Natural killer cell (primary cell): ENCODE results near the gene NMUR1. TPM values are rescaled to one million over a fixed set of nuclear protein-coding genes. Genes with fewer than 3 reads are reported as not detected.
A peak's percentile ranks its signal among the peaks of the same experiment; 100 is the strongest.

ENCODE experiments used
- ATAC-seq, 3 donors: fragments of 150-1000 bp in 2 of 3; fragments of 200-7000 bp in 1 of 3; cut with Tn5 transposase; 1 replicate in 1 of 3; 2 replicates in 2 of 3; pipeline ENCODE4 v1.10.0; 2021; ENCODE audit warnings: mild to moderate bottlenecking in 2 of 3, moderate library complexity in 2 of 3
- DNase-seq, 2 donors: peaks; one replicate each; pipeline versions ENCODE4 v3.0.0 to v3.0.0-alpha.2; 2013 to 2021; ENCODE audit warnings: mixed read lengths in 1 of 2
- H3K27ac ChIP-seq: one replicate; pipeline ENCODE4 v1.5.1; 2013; ENCODE audit warnings: mild to moderate bottlenecking, low read length
- H3K27me3 ChIP-seq: one replicate; pipeline ENCODE4 v1.6.1; 2013; ENCODE audit warnings: low read length; ENCODE audit not compliant: control insufficient read depth, insufficient read depth
- H3K36me3 ChIP-seq: one replicate; pipeline ENCODE4 v1.6.1; 2013; ENCODE audit warnings: low read length; ENCODE audit not compliant: control insufficient read depth, insufficient read depth
- H3K4me1 ChIP-seq: one replicate; pipeline ENCODE4 v1.6.1; 2013; ENCODE audit warnings: low read length; ENCODE audit not compliant: control insufficient read depth, insufficient read depth
- H3K4me3 ChIP-seq: one replicate; pipeline ENCODE4 v1.5.1; 2013; ENCODE audit warnings: low read length
- H3K9me3 ChIP-seq: one replicate; pipeline ENCODE4 v1.6.1; 2013; ENCODE audit warnings: low read length; ENCODE audit not compliant: control insufficient read depth, insufficient read depth
- H3K27ac Mint-ChIP-seq, 2 donors: one replicate each; pipeline ENCODE4 v1.8.0; 2022; ENCODE audit warnings: mild to moderate bottlenecking in 2 of 2, mixed read lengths in 2 of 2, moderate library complexity in 1 of 2
- H3K27me3 Mint-ChIP-seq, 2 donors: one replicate each; pipeline ENCODE4 v1.8.0; 2022; ENCODE audit warnings: low read depth in 2 of 2, mixed read lengths in 2 of 2
- H3K36me3 Mint-ChIP-seq: one replicate; pipeline ENCODE4 v1.8.0; 2022; ENCODE audit warnings: mixed read lengths
- H3K4me1 Mint-ChIP-seq, 2 donors: one replicate each; pipeline ENCODE4 v1.8.0; 2022; ENCODE audit warnings: mixed read lengths in 2 of 2
- H3K4me3 Mint-ChIP-seq: one replicate; pipeline ENCODE4 v1.8.0; 2022; ENCODE audit warnings: mild to moderate bottlenecking, moderate library complexity, mixed read lengths
- H3K9me3 Mint-ChIP-seq, 2 donors: one replicate each; pipeline ENCODE4 v1.8.0; 2022; ENCODE audit warnings: mixed read lengths in 2 of 2
- CTCF ChIP-seq: fragments of 200-600 bp; IDR thresholded peaks from one replicate; pipeline ENCODE4 v1.8.0; 2022; ENCODE audit warnings: antibody characterized with exemption
- WGBS: methylation state at CpG from one replicate; pipeline ENCODE4 v1.1.7; 2013; ENCODE audit warnings: missing lambda C conversion rate; ENCODE audit not compliant: insufficient coverage; 5-methylcytosine and 5-hydroxymethylcytosine counted together
- intact Hi-C: fragments of 100-400 bp; cut with micrococcal nuclease; formaldehyde crosslinking; loops from one replicate; pipeline ENCODE4 v1.14.2; 2022
- total RNA-seq, 4 donors: library from RNA; stranded (reverse); fragments of 120-200 nt in 1 of 4; gene quantifications; one replicate each; pipeline versions ENCODE4 v1.2.3 to v1.2.4, GENCODE V29; 2013 to 2022

NMUR1 gene
- total RNA-seq, 3 donors from 2014 or later (not counting 1 experiment from before 2014, with no cell fraction given), result 67.4 to 103 (median 80.2) TPM

DNA sequence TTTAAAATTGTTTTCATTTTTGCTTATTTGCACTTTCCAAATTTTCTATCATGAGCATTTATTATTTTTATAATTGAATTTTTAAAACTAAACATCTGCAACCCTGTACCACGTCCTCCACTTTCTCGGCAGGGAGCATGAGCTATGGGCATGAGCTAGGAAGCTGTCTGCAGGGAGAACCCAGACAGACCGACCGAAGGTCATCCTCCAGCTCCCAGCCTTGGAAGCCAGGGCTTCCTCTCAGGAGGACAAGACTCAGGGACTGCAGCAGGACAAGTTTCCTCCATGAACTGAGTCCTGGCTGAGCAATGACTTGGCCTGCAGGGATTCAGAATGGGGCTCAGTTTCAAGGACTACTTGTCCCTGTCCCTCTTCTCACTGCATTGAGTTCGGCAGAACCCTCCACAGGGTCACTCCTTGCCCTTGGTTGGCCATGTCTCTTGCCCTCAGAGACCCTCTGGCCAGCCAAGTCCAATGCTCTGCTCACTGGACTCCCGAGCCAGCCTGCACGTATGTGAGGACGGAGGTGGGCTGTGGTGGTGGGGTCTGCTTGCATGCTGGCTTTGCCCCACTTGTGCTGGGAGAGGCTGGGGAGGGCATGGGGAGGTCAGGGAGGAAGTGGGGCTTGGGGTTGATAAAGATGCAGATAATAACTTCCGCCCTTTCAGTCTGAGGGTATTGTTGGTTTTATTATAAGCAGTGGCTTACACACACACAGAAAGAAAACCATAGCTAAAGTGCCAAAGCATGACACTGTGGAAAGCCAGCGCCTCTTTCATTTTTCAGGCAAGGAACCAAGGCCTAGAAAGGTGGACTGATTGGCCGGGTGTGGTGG is 6.6 kb downstream of the NMUR1 start:
- H3K4me1 Mint-ChIP-seq, result peaks cover 77 to 78% of the 10 kb centered on the region in 2 donors

DNA sequence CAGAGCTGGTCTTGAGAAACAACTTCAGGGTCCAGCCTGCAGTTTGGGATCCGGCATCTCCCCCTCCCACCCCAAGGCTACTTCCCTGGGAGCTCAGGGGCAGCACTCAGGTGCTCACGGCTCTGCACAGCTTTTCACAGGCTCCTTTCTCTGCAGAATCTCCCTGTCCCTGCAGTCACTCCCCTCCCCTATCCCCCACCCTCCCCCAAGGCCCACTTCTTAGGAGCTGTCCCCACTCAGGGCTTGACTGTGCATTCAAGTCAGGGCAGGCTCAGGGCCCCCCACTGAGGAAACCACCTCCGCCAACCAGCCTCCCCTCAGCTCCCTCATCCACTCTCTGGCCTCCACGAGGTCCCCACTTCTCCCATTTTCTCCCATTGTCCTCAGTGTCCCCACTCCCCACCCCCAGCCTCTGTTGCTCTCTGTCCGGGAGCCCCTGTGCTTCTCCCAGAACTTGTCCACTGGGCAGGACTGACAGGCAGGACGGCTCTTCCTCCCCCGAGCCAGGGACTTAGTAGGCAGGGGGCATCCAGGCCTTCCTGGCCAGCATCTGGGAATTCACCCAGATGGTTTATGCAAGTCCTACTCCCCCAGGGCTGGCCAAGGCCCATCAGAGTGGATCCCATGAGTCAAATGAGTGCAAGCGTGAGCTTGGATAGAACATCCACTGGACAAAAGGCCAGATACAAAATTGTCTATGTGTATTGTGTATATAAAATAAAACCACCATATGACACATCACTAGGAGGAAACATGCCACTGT is 7.6 kb downstream of the NMUR1 start:
- H3K9me3 ChIP-seq, result no peaks in the 10 kb centered on the region
- peak overlapping the region; percentile 93 to 96 for H3K27ac Mint-ChIP-seq
- no peak for DNase-seq
- no peaks in the 10 kb centered on the region for H3K9me3 Mint-ChIP-seq
- 82% methylated on average over 7 of the region's 8 CpGs for WGBS
- peaks cover 67 to 72% of the 10 kb centered on the region in 2 donors for H3K4me1 Mint-ChIP-seq
- peak overlapping the region; percentile 95 for H3K4me3 Mint-ChIP-seq
- TF ChIP-seq CTCF, result no peak
- no peak overlapping the region for H3K27ac ChIP-seq
- H3K4me1 ChIP-seq, result peaks cover 61% of the 10 kb centered on the region
- H3K27me3 Mint-ChIP-seq, result no peaks in the 10 kb centered on the region
- H3K27me3 ChIP-seq, result no peaks in the 10 kb centered on the region
- H3K4me3 ChIP-seq, result no peak overlapping the region
- H3K36me3 ChIP-seq, result peaks cover 21% of the 10 kb centered on the region
- intact Hi-C loops, result no loop called here
- H3K36me3 Mint-ChIP-seq, result no peaks in the 10 kb centered on the region
- ATAC-seq, result no peak

More for the DNA sequence above, 6.6 kb downstream of the NMUR1 start:
- Mint-ChIP-seq H3K27me3 (no peaks in the 10 kb centered on the region), H3K4me3 (peak overlapping the region; percentile 95), H3K9me3 (no peaks in the 10 kb centered on the region), H3K27ac (peak overlapping the region; percentile 93 to 96), H3K36me3 (no peaks in the 10 kb centered on the region)
- Histone ChIP-seq H3K4me3 (no peak overlapping the region), H3K9me3 (no peaks in the 10 kb centered on the region), H3K27me3 (no peaks in the 10 kb centered on the region), H3K36me3 (peaks cover 21% of the 10 kb centered on the region), H3K4me1 (peaks cover 71% of the 10 kb centered on the region), H3K27ac (peak overlapping the region; percentile 52)
- 24% methylated on average over 10 of the region's 11 CpGs for WGBS
- no peak for TF ChIP-seq CTCF
- ATAC-seq (peak; percentile 59 to 75 (median 74)), DNase-seq (peak in 1 of 2 donors; percentile 53)
- intact Hi-C loops, result no loop called here

DNA sequence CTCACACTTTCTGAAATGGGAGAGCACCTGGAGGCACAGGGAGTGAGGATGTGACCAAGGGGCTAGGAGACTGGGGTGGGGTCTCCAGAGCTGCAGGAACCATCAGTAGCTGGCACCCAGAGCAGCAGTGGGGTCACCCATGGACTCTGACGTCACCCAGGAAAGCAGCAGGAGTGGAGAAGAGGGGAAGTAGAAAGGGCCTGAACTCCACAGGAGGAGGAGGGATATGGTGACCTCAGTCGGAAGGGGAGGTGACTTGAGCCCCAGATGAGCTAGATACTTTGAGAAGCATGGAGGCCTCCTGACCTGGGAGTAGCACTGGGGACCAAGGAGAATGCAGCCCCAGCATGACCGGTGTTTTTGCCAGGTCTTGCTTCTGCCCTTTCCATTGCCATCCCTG is 8.8 kb downstream of the NMUR1 start:
- Histone ChIP-seq H3K9me3 (no peaks in the 10 kb centered on the region), H3K4me1 (peaks cover 49% of the 10 kb centered on the region), H3K27me3 (no peaks in the 10 kb centered on the region), H3K36me3 (peaks cover 20% of the 10 kb centered on the region), H3K27ac (no peak overlapping the region), H3K4me3 (no peak overlapping the region)
- no peaks in the 10 kb centered on the region for H3K9me3 Mint-ChIP-seq
- intact Hi-C loops, result no loop called here
- H3K27ac Mint-ChIP-seq, result peak overlapping the region; percentile 80 to 96
- no peak for DNase-seq
- peaks cover 62 to 66% of the 10 kb centered on the region in 2 donors for H3K4me1 Mint-ChIP-seq
- H3K27me3 Mint-ChIP-seq, result no peaks in the 10 kb centered on the region
- ATAC-seq, result no peak
- peak overlapping the region; percentile 17 for H3K4me3 Mint-ChIP-seq
- WGBS, result 61% methylated on average over 3 of the region's 3 CpGs
- no peaks in the 10 kb centered on the region for H3K36me3 Mint-ChIP-seq
- no peak for TF ChIP-seq CTCF
